Caki2 (cell line): ENCODE data around the gene NAA38. TPM values are rescaled to one million over a fixed set of nuclear protein-coding genes. Genes with fewer than 3 reads are reported as not detected.

Experiments used
- DNase-seq: peaks from one replicate; pipeline ENCODE4 v3.0.0-alpha.2; 2015; ENCODE audit warnings: low read depth
- in situ Hi-C: cut with HindIII; loops from 2 replicates; pipeline ENCODE4 v1.10.0; 2016; ENCODE audit warnings: low sequenced_read_pairs, low pct_unique_long_range_greater_than_20kb, mixed read lengths
- total RNA-seq: library from RNA; depleted of rRNA; stranded (reverse); fragments of >200 nt; shearing (Covaris generic); gene quantifications from 2 replicates; pipeline ENCODE4 v1.2.3, GENCODE V29; 2014; ENCODE audit warnings: low replicate concordance

The NAA38 gene
- total RNA-seq, 1 experiment from 2014 or later: 52.9 TPM

DNA sequence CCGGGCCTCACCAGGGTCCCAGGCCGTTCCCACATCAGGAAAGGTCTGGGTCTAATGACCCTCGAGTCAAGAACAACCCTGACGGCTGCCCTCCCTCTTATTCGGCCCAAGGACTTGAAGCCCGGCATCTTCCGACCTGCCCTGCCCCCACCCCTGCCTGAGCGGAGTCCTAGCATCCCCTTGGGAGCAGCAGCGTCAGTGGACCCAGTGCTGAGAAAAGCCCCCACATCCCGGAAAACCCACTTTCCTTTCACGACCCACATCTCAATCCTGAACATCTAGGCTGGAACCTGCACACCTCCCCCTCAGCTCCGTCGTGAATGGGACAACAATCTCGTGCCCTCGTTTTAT, 1.7 kb downstream of the NAA38 start:
- in situ Hi-C loops: no loop called here
- no peak for DNase-seq

GRCh38 chr17:7854851-7855659, 2.3 kb downstream of the NAA38 start, which contains the start of gene TMEM88:
TMEM88 (plus strand) TSS chr17:7855066; CDS start chr17:7855075, 9 bp downstream.
- DNase-seq: no peak
- in situ Hi-C loops: no loop called here

DNA sequence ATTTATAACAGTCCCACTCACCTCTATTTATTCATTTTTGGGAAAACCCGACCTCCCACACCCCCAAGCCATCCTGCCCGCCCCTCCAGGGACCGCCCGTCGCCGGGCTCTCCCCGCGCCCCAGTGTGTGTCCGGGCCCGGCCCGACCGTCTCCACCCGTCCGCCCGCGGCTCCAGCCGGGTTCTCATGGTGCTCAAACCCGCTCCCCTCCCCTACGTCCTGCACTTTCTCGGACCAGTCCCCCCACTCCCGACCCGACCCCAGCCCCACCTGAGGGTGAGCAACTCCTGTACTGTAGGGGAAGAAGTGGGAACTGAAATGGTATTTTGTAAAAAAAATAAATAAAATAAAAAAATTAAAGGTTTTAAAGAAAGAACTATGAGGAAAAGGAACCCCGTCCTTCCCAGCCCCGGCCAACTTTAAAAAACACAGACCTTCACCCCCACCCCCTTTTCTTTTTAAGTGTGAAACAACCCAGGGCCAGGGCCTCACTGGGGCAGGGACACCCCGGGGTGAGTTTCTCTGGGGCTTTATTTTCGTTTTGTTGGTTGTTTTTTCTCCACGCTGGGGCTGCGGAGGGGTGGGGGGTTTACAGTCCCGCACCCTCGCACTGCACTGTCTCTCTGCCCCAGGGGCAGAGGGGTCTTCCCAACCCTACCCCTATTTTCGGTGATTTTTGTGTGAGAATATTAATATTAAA, 3.1 kb downstream of the NAA38 start:
- no peak for DNase-seq
- in situ Hi-C loops: no loop called here

DNA sequence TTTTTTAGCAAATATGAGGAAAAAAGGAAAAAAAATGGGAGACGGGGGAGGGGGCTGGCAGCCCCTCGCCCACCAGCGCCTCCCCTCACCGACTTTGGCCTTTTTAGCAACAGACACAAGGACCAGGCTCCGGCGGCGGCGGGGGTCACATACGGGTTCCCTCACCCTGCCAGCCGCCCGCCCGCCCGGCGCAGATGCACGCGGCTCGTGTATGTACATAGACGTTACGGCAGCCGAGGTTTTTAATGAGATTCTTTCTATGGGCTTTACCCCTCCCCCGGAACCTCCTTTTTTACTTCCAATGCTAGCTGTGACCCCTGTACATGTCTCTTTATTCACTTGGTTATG, 3.7 kb downstream of the NAA38 start:
- in situ Hi-C loops: no loop called here

DNA sequence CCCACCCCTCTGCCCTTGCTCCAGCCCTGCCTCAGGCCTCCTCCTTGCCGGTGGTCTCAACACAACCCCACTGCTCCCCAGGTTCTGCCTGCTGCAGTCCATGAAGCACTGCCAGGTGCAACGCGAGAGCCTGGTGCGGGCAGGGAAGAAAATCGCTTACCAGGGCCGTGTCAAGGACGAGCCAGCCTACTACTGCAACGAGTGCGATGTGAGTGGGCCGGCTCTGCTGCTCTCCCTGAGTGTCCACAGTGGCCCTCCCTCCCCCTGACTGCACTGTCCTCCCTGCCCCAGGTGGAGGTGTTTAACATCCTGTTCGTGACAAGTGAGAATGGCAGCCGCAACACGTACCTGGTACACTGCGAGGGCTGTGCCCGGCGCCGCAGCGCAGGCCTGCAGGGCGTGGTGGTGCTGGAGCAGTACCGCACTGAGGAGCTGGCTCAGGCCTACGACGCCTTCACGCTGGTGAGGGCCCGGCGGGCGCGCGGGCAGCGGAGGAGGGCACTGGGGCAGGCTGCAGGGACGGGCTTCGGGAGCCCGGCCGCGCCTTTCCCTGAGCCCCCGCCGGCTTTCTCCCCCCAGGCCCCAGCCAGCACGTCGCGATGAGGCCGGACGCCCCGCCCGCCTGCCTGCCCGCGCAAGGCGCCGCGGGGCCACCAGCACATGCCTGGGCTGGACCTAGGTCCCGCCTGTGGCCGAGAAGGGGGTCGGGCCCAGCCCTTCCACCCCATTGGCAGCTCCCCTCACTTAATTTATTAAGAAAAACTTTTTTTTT, 4.3 kb downstream of the NAA38 start:
- no peak for DNase-seq
- in situ Hi-C loops: no loop called here

More for the DNA sequence above, 3.7 kb downstream of the NAA38 start:
- DNase-seq: no peak

- in situ Hi-C loops: no loop called here
- no peak for DNase-seq
These were observed 5.1 kb downstream of the NAA38 start for GRCh38 chr17:7852262-7852670.

- in situ Hi-C loops: no loop called here
- DNase-seq: peak; percentile 74
These were observed 5.7 kb downstream of the NAA38 start for GRCh38 chr17:7851438-7852261.

GRCh38 chr17:7850701-7851437, 6.5 kb downstream of the NAA38 start:
- in situ Hi-C loops: no loop called here
- DNase-seq: no peak

- DNase-seq: no peak
- in situ Hi-C loops: no loop called here
These were observed 7.4 kb downstream of the NAA38 start for GRCh38 chr17:7849751-7850504.

GRCh38 chr17:7849130-7849750, 8.1 kb downstream of the NAA38 start:
- DNase-seq: no peak
- in situ Hi-C loops: no loop called here

DNA sequence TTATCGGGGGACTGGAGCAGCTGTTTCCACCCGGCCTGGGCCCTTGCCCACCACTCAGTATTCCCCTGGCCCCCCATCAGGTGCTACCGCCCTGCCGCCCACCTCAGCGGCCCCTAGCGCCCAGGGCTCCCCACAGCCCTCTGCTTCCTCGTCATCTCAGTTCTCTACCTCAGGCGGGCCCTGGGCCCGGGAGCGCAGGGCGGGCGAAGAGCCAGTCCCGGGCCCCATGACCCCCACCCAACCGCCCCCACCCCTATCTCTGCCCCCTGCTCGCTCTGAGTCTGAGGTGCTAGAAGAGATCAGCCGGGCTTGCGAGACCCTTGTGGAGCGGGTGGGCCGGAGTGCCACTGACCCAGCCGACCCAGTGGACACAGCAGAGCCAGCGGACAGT, 8.6 kb downstream of the NAA38 start:
- in situ Hi-C loops: no loop called here
- DNase-seq: no peak

DNA sequence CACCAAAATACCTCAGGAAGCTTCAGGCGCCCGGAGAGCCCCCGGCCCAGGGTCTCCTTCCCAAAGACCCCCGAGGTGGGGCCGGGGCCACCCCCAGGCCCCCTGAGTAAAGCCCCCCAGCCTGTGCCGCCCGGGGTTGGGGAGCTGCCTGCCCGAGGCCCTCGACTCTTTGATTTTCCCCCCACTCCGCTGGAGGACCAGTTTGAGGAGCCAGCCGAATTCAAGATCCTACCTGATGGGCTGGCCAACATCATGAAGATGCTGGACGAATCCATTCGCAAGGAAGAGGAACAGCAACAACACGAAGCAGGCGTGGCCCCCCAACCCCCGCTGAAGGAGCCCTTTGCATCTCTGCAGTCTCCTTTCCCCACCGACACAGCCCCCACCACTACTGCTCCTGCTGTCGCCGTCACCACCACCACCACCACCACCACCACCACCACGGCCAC, 9.2 kb downstream of the NAA38 start:
- in situ Hi-C loops: no loop called here
- no peak for DNase-seq

DNA sequence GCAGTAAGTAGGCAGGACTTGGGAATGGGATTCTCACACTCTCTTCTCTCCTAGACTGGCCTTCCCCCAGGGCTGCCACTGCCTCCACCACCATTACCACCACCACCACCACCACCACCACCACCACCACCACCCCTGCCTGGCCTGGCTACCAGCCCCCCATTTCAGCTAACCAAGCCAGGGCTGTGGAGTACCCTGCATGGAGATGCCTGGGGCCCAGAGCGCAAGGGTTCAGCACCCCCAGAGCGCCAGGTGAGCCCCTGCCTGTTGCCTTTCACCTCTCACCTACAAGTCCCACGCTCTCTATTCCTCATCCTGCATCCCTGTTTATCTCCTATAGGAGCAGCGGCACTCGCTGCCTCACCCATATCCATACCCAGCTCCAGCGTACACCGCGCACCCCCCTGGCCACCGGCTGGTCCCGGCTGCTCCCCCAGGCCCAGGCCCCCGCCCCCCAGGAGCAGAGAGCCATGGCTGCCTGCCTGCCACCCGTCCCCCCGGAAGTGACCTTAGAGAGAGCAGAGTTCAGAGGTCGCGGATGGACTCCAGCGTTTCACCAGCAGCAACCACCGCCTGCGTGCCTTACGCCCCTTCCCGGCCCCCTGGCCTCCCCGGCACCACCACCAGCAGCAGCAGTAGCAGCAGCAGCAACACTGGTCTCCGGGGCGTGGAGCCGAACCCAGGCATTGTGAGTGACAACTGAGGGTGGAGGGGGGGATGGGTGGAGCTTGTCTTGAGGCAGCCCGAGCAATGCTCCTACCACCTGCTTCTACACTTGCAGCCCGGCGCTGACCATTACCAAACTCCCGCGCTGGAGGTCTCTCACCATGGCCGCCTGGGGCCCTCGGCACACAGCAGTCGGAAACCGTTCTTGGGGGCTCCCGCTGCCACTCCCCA, 10.3 kb downstream of the NAA38 start:
- DNase-seq: no peak
- in situ Hi-C loops: no loop called here

GRCh38 chr17:7846063-7846735, 11.2 kb downstream of the NAA38 start:
- in situ Hi-C loops: no loop called here

DNA sequence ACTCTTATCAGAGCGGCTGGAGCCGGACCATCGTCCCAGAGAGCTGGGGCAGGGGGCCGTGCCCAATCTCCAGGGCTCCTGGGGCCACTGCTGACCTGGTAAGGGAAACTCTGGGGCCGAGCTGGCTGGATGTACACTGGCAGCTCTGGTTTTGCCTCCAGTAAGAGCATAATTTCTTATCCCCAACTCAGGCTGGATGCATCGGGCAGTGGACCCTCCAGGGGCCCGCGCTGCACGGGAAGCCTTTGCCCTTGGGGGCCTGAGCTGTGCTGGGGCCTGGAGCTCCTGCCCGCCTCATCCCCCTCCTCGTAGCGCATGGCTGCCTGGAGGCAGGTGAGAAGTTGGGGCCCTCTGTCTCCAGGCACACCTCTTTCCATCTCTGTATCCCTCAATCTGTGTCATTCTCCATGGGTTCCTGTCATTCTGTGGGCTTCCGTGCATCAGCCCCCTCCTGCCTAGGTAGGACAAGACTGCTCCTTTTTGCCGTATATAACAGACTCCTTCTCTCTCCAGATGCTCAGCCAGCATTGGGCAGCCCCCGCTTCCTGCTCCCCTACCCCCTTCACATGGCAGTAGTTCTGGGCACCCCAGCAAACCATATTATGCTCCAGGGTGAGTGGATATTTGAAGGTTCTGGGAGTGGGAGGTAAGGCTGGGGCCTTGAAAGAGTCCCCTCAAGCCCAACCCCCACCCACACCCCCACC, 11.8 kb downstream of the NAA38 start:
- in situ Hi-C loops: no loop called here

More at GRCh38 chr17:7846063-7846735, 11.2 kb downstream of the NAA38 start:
- no peak for DNase-seq

More for the DNA sequence above, 11.8 kb downstream of the NAA38 start:
- no peak for DNase-seq
